H9 (cell line): ENCODE measurements around the gene XG. TPM values are rescaled to one million over a fixed set of nuclear protein-coding genes. Genes with fewer than 3 reads are reported as not detected.
"Not testable (repeated sequence)": the region's sequence is repeated elsewhere in the genome, so short reads cannot be mapped to it uniquely, and the experiment has no call there.

ENCODE experiments used
- DNase-seq: peaks from one replicate; pipeline ENCODE4 v3.0.0-alpha.2; 2017
- H2AFZ ChIP-seq: one replicate; pipeline ENCODE4 v1.6.1; 2013; ENCODE audit warnings: mild to moderate bottlenecking, low read length, control low read depth, moderate library complexity
- H2AK5ac ChIP-seq: 2 replicates; pipeline ENCODE4 v1.6.1; 2013; ENCODE audit warnings: low read length, control low read depth, mixed read lengths; ENCODE audit not compliant: insufficient read length
- H2BK120ac ChIP-seq: one replicate; pipeline ENCODE4 v1.6.1; 2013; ENCODE audit warnings: low read depth, mild to moderate bottlenecking, low read length, control low read depth, inconsistent platforms; ENCODE audit not compliant: poor library complexity, severe bottlenecking
- H2BK12ac ChIP-seq: 2 replicates; pipeline ENCODE4 v1.6.1; 2013; ENCODE audit warnings: low read length, control low read depth, mixed read lengths, low read depth; ENCODE audit not compliant: insufficient read length
- H2BK15ac ChIP-seq: 2 replicates; pipeline ENCODE4 v1.6.1; 2013; ENCODE audit warnings: low read depth, low read length, control low read depth
- H2BK20ac ChIP-seq: one replicate; pipeline ENCODE4 v1.6.1; 2013; ENCODE audit warnings: low read depth, mild to moderate bottlenecking, low read length, control low read depth, inconsistent platforms; ENCODE audit not compliant: poor library complexity, severe bottlenecking
- H2BK5ac ChIP-seq: 2 replicates; pipeline ENCODE4 v1.6.1; 2013; ENCODE audit warnings: low read length, control low read depth, mixed read lengths; ENCODE audit not compliant: insufficient read length
- H3K14ac ChIP-seq: 2 replicates; pipeline ENCODE4 v1.6.1; 2013; ENCODE audit warnings: low read length, control low read depth; ENCODE audit not compliant: insufficient read depth
- H3K18ac ChIP-seq: 2 replicates; pipeline ENCODE4 v1.6.1; 2013; ENCODE audit warnings: low read depth, mild to moderate bottlenecking, mixed read lengths, low read length, control low read depth; ENCODE audit not compliant: insufficient read length
- H3K23ac ChIP-seq: 2 replicates; pipeline ENCODE4 v1.6.1; 2013; ENCODE audit warnings: low read length, control low read depth, mixed read lengths, low read depth; ENCODE audit not compliant: insufficient read length
- H3K23me2 ChIP-seq: 2 replicates; pipeline ENCODE4 v1.6.1; 2013; ENCODE audit warnings: low read depth, mild to moderate bottlenecking, mixed read lengths, low read length, control low read depth; ENCODE audit not compliant: insufficient read length, poor library complexity, severe bottlenecking
- H3K27ac ChIP-seq: 2 replicates; pipeline ENCODE4 v1.5.1; 2013; ENCODE audit warnings: low read length, control low read depth, mixed read lengths, low read depth; ENCODE audit not compliant: insufficient read length
- H3K27me3 ChIP-seq: 2 replicates; pipeline ENCODE4 v1.6.1; 2013; ENCODE audit warnings: low read length, control low read depth, inconsistent platforms; ENCODE audit not compliant: insufficient read depth
- H3K4ac ChIP-seq: 2 replicates; pipeline ENCODE4 v1.6.1; 2013; ENCODE audit warnings: low read depth, mild to moderate bottlenecking, control low read depth, inconsistent platforms, low read length, moderate library complexity
- H3K4me1 ChIP-seq: 2 replicates; pipeline ENCODE4 v1.6.1; 2013; ENCODE audit warnings: low read length, control low read depth, inconsistent platforms; ENCODE audit not compliant: insufficient read depth
- H3K4me2 ChIP-seq: 2 replicates; pipeline ENCODE4 v1.6.1; 2013; ENCODE audit warnings: low read length, control low read depth, mixed read lengths; ENCODE audit not compliant: insufficient read length, insufficient read depth
- H3K56ac ChIP-seq: 2 replicates; pipeline ENCODE4 v1.6.1; 2013; ENCODE audit warnings: low read depth, mild to moderate bottlenecking, mixed read lengths, low read length, control low read depth; ENCODE audit not compliant: insufficient read length
- H3K79me1 ChIP-seq: 2 replicates; pipeline ENCODE4 v1.6.1; 2013; ENCODE audit warnings: low read depth, mild to moderate bottlenecking, moderate library complexity, low read length, control low read depth, inconsistent platforms; ENCODE audit not compliant: insufficient read depth, poor library complexity, severe bottlenecking
- H3K79me2 ChIP-seq: 2 replicates; pipeline ENCODE4 v1.6.1; 2013; ENCODE audit warnings: low read length, control low read depth, inconsistent platforms; ENCODE audit not compliant: insufficient read depth
- H3K9ac ChIP-seq: 2 replicates; pipeline ENCODE4 v1.6.1; 2013; ENCODE audit warnings: low read length, control low read depth, mixed read lengths; ENCODE audit not compliant: insufficient read length; ENCODE audit errors: extremely low read depth
- H3K9me3 ChIP-seq: one replicate; pipeline ENCODE4 v1.6.1; 2013; ENCODE audit warnings: low read depth, low read length, inconsistent platforms; ENCODE audit not compliant: control insufficient read depth
- H3T11ph ChIP-seq: one replicate; pipeline ENCODE4 v1.6.1; 2013; ENCODE audit warnings: mild to moderate bottlenecking, low read length, control low read depth, inconsistent platforms
- H4K20me1 ChIP-seq: one replicate; pipeline ENCODE4 v1.6.1; 2013; ENCODE audit not compliant: control insufficient read depth, insufficient read length, insufficient read depth
- H4K5ac ChIP-seq: 2 replicates; pipeline ENCODE4 v1.6.1; 2013; ENCODE audit warnings: low read depth, mild to moderate bottlenecking, mixed read lengths, low read length, control low read depth; ENCODE audit not compliant: insufficient read length
- H4K8ac ChIP-seq: replicated peaks from 2 replicates; pipeline ENCODE4 v1.6.1; 2013; ENCODE audit warnings: low read length, control low read depth, mixed read lengths, low read depth; ENCODE audit not compliant: insufficient read length
- H4K91ac ChIP-seq: 2 replicates; pipeline ENCODE4 v1.6.1; 2013; ENCODE audit warnings: low read depth, mild to moderate bottlenecking, moderate library complexity, mixed read lengths, low read length, control low read depth; ENCODE audit not compliant: insufficient read length
- H3K27ac Mint-ChIP-seq, 3 experiments: 2 replicates in 2 of 3; 3 replicates in 1 of 3; pipeline ENCODE4 v1.8.0; 2020 to 2021; ENCODE audit warnings: mixed read lengths in 3 of 3, mild to moderate bottlenecking in 1 of 3, moderate library complexity in 1 of 3
- H3K27me3 Mint-ChIP-seq: 2 replicates; pipeline ENCODE4 v1.8.0; 2021; ENCODE audit warnings: low read depth, mild to moderate bottlenecking, moderate library complexity, mixed read lengths
- H3K36me3 Mint-ChIP-seq, 3 experiments: 2 replicates in 2 of 3; 3 replicates in 1 of 3; pipeline ENCODE4 v1.8.0; 2020 to 2021; ENCODE audit warnings: low read depth in 3 of 3, mixed read lengths in 3 of 3; ENCODE audit not compliant: insufficient read depth in 1 of 3
- H3K4me1 Mint-ChIP-seq, 2 experiments: 2 replicates each; pipeline ENCODE4 v1.8.0; 2020; ENCODE audit warnings: mixed read lengths in 2 of 2
- H3K4me3 Mint-ChIP-seq, 2 experiments: 2 replicates in 1 of 2; 3 replicates in 1 of 2; pipeline ENCODE4 v1.8.0; 2020 to 2021; ENCODE audit warnings: mild to moderate bottlenecking in 2 of 2, mixed read lengths in 2 of 2, moderate library complexity in 1 of 2
- H3K9me3 Mint-ChIP-seq, 2 experiments: 2 replicates in 1 of 2; 3 replicates in 1 of 2; pipeline ENCODE4 v1.8.0; 2020; ENCODE audit warnings: mild to moderate bottlenecking in 2 of 2, mixed read lengths in 2 of 2, moderate library complexity in 1 of 2
- WGBS: extraction: QIAGEN DNeasy Blood & Tissue Kit; methylation state at CpG from one replicate; pipeline ENCODE4 v1.1.7; 2013; ENCODE audit warnings: missing lambda C conversion rate, low lambda C conversion rate, mixed read lengths; ENCODE audit not compliant: insufficient read length; ENCODE audit errors: extremely low coverage; 5-methylcytosine and 5-hydroxymethylcytosine counted together
- total RNA-seq: library from RNA; stranded (reverse); gene quantifications from 2 replicates; pipeline ENCODE4 v1.2.1, GENCODE V29; 2021
- TF ChIP-seq, protein P1 (sequence below): fragments of 200-600 bp; sonication (generic); conservative IDR thresholded peaks from 3 replicates; pipeline ENCODE4 v1.8.0; 2021; ENCODE audit warnings: antibody characterized with exemption, mild to moderate bottlenecking

XG gene
- total RNA-seq, 1 experiment from 2014 or later, result 1.1 TPM

DNA sequence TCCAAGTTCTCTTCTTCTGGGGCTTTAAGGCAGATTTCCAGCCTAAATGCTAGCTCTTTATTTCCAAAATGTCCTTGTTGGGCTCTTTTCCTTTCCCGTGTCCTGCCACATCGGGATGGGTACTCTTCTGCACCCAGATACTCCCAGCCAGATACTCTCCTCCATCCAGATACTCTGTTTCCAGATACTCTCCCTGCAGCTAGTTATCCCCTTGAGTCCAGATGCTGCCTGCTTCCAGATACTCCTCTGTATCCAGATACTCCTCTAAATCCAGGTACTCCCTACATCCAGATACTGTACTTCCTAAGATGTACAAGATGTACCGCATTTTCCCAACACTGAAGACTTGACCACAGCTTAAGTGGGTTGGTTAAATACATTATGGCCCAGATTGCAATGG is 10.5 kb upstream of the XG start:
- no peak overlapping the region for H3K9ac ChIP-seq
- DNase-seq, result no peak
- H3K4me2 ChIP-seq, result no peak overlapping the region
- no peak overlapping the region for H3K4me3 Mint-ChIP-seq
- H2AFZ ChIP-seq, result no peak overlapping the region
- H2AK5ac ChIP-seq, result no peak overlapping the region
- H3K14ac ChIP-seq, result no peak overlapping the region
- H3K79me1 ChIP-seq, result no peaks in the 10 kb centered on the region
- no peaks in the 10 kb centered on the region for H3K9me3 ChIP-seq
- H2BK120ac ChIP-seq, result no peak overlapping the region
- no peak overlapping the region for H4K5ac ChIP-seq
- no peak overlapping the region for H3K18ac ChIP-seq
- no peak overlapping the region for H3K23ac ChIP-seq
- H3K27ac Mint-ChIP-seq, result no peak overlapping the region
- no peak overlapping the region for H2BK5ac ChIP-seq
- H2BK20ac ChIP-seq, result no peak overlapping the region
- peaks cover 6 to 19% (median 12%) of the 10 kb centered on the region in 3 experiments; a peak in 5 of 7 replicates for H3K36me3 Mint-ChIP-seq
- no peaks in the 10 kb centered on the region for H3K9me3 Mint-ChIP-seq
- peak overlapping the region; percentile 73 for H2BK12ac ChIP-seq
- no peaks in the 10 kb centered on the region for H3K27me3 ChIP-seq
- no peak overlapping the region for H4K8ac ChIP-seq
- no peak overlapping the region for H4K91ac ChIP-seq
- no peak overlapping the region for H3K56ac ChIP-seq
- no CpG with 5 or more reads among the region's 3 CpGs for WGBS
- H3K27ac ChIP-seq, result no peak overlapping the region
- H4K20me1 ChIP-seq, result no peaks in the 10 kb centered on the region
- H3K27me3 Mint-ChIP-seq, result no peaks in the 10 kb centered on the region
- H3K4me1 ChIP-seq, result no peaks in the 10 kb centered on the region
- H3T11ph ChIP-seq, result no peak overlapping the region
- H2BK15ac ChIP-seq, result no peak overlapping the region
- no peaks in the 10 kb centered on the region for H3K23me2 ChIP-seq
- TF ChIP-seq, protein P1, sequence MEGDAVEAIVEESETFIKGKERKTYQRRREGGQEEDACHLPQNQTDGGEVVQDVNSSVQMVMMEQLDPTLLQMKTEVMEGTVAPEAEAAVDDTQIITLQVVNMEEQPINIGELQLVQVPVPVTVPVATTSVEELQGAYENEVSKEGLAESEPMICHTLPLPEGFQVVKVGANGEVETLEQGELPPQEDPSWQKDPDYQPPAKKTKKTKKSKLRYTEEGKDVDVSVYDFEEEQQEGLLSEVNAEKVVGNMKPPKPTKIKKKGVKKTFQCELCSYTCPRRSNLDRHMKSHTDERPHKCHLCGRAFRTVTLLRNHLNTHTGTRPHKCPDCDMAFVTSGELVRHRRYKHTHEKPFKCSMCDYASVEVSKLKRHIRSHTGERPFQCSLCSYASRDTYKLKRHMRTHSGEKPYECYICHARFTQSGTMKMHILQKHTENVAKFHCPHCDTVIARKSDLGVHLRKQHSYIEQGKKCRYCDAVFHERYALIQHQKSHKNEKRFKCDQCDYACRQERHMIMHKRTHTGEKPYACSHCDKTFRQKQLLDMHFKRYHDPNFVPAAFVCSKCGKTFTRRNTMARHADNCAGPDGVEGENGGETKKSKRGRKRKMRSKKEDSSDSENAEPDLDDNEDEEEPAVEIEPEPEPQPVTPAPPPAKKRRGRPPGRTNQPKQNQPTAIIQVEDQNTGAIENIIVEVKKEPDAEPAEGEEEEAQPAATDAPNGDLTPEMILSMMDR, result no peak
- no peaks in the 10 kb centered on the region for H3K79me2 ChIP-seq
- H3K4ac ChIP-seq, result no peak overlapping the region
- peaks cover 4 to 7% of the 10 kb centered on the region in 2 experiments; a peak in 3 of 4 replicates for H3K4me1 Mint-ChIP-seq

DNA sequence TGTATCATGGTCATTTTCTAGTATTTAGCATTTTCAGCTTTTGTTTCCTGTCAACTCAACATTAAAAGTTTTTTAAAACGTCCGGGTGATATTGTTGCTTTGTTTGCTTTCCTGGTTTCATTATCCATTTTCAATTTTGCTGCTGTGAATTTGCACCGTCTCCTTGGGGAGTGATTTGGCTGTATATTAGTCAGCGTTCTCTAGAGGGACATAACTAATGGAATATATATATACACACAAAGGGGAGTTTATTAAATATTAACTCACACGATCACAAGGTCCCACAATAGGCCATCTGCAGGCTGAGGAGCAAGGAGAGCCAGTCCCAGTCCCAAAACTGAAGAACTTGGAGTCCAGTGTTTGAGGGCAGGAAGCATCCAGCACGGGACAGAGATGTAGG is 5.6 kb upstream of the XG start:
- H3K9me3 Mint-ChIP-seq, result not testable (repeated sequence)

More for the DNA sequence above, 5.6 kb upstream of the XG start:
- H3K23me2 ChIP-seq, H3K79me2 ChIP-seq, H3K9me3 ChIP-seq, DNase-seq, H2AFZ ChIP-seq, H3T11ph ChIP-seq, H2AK5ac ChIP-seq, H4K5ac ChIP-seq, H2BK120ac ChIP-seq, H3K4me2 ChIP-seq, H3K79me1 ChIP-seq, H3K4ac ChIP-seq, H3K27ac ChIP-seq, H2BK20ac ChIP-seq, H3K23ac ChIP-seq, H3K4me1 ChIP-seq, H4K20me1 ChIP-seq, H2BK5ac ChIP-seq, H3K56ac ChIP-seq, H2BK15ac ChIP-seq, H4K8ac ChIP-seq, H2BK12ac ChIP-seq, H3K18ac ChIP-seq, H3K14ac ChIP-seq, H3K4me3 Mint-ChIP-seq, H3K27me3 ChIP-seq, H4K91ac ChIP-seq, H3K36me3 Mint-ChIP-seq, H3K4me1 Mint-ChIP-seq, H3K27me3 Mint-ChIP-seq, H3K9ac ChIP-seq: not testable (repeated sequence)
- WGBS, result no CpG with 5 or more reads among the region's 6 CpGs
- 0 out of 7 replicates have a peak overlapping the region, but pooled peaks of 1 of the 3 experiments have one; percentile 2 for H3K27ac Mint-ChIP-seq
